ENCODE measurements around the gene DNAAF8. TPM values are rescaled to one million over a fixed set of nuclear protein-coding genes. Genes with fewer than 3 reads are reported as not detected.

Gene DNAAF8
- total and polyA plus RNA-seq, 2 donors (not counting 3 experiments of a cell fraction or from before 2014, with no cell fraction given): 0.58 to 1.0 TPM

GRCh38 chr16:4688674-4689045 lies 45.7 kb upstream of the DNAAF8 start:
- no peak for TF ChIP-seq JUN (IDR thresholded peaks at IDR 0.05; ENCODE audit: borderline replicate concordance, insufficient read depth, insufficient read length, low read depth)
- H3K9me3 ChIP-seq (replicated peaks; ENCODE audit: control insufficient read depth, insufficient read depth, low read length): no peaks in the 10 kb centered on the region
- peaks cover 4% of the 10 kb centered on the region for H3K4me1 ChIP-seq (ENCODE audit: control insufficient read depth, extremely low read depth, insufficient read depth, low read length)
- ChIA-PET POLR2A (no interaction called here), CTCF (no interaction called here)
- no peaks in the 10 kb centered on the region for H3K27me3 ChIP-seq (ENCODE audit: control insufficient read depth in 2 of 2, insufficient read depth in 2 of 2, low read length in 2 of 2)
- no peaks in the 10 kb centered on the region for H3K79me2 ChIP-seq (ENCODE audit: control insufficient read depth, insufficient read depth, low read length)
- no peak overlapping the region for H2AFZ ChIP-seq (ENCODE audit: low read depth, low read length)
- intact Hi-C loops (cut with micrococcal nuclease): no loop called here
- H3K4me3 ChIP-seq (replicated peaks in 1 of 3; ENCODE audit: insufficient read depth in 1 of 3, low read depth in 1 of 3, low read length in 3 of 3): no peak overlapping the region
- peaks cover 4 to 40% of the 10 kb centered on the region in 2 experiments for H3K36me3 ChIP-seq (ENCODE audit: control insufficient read depth in 2 of 2, extremely low read depth in 1 of 2, insufficient read depth in 2 of 2, low read length in 2 of 2)
- H3K9me1 ChIP-seq (replicated peaks; ENCODE audit: control insufficient read depth, extremely low read depth, insufficient read depth, low read length): no peaks in the 10 kb centered on the region
- no peak overlapping the region for H3K9ac ChIP-seq (replicated peaks; ENCODE audit: extremely low read depth, insufficient read depth, low read length)
- no peak overlapping the region for H3K4me2 ChIP-seq (ENCODE audit: insufficient read depth, low read length)
- H4K20me1 ChIP-seq (replicated peaks; ENCODE audit: control insufficient read depth, extremely low read depth, insufficient read depth, low read length): no peaks in the 10 kb centered on the region
- dilution Hi-C loops (cut with MboI; ENCODE audit: extremely low pct_ligation_motif_present, low sequenced_read_pairs): no loop called here
- FAIRE-seq: no peak
- no peak for DNase-seq (ENCODE audit: low read depth, low spot score)
- no peak overlapping the region for H3K27ac ChIP-seq (ENCODE audit: insufficient read depth, low read depth, low read length)
- no TSS peak for BruUV-seq (replicated peaks)

GRCh38 chr16:4689091-4689671 lies 45.2 kb upstream of the DNAAF8 start:
- no peaks in the 10 kb centered on the region for H3K79me2 ChIP-seq (ENCODE audit: control insufficient read depth, insufficient read depth, low read length)
- TF ChIP-seq FOS (IDR thresholded peaks at IDR 0.05; ENCODE audit: borderline replicate concordance, insufficient read depth, low read length) (no peak), POLR2AphosphoS5 (IDR thresholded peaks at IDR 0.05; ENCODE audit: insufficient read depth, low read depth, low read length) (no peak), CTCF (IDR thresholded peaks at IDR 0.05; ENCODE audit: extremely low read depth in 1 of 2, insufficient read depth in 1 of 2, low read depth in 1 of 2, low read length in 2 of 2) (no peak), GATA2 (IDR thresholded peaks at IDR 0.05; ENCODE audit: insufficient read depth, insufficient read length, low read depth, low read length) (no peak), EZH2 (IDR thresholded peaks at IDR 0.05; ENCODE audit: borderline replicate concordance, low read depth, low read length, severe bottlenecking) (no peak), JUN (IDR thresholded peaks at IDR 0.05; ENCODE audit: borderline replicate concordance, insufficient read depth, insufficient read length, low read depth) (no peak)
- CTCF ChIA-PET: no interaction called here
- H3K9me1 ChIP-seq (replicated peaks; ENCODE audit: control insufficient read depth, extremely low read depth, insufficient read depth, low read length): no peaks in the 10 kb centered on the region
- no peaks in the 10 kb centered on the region for H4K20me1 ChIP-seq (replicated peaks; ENCODE audit: control insufficient read depth, extremely low read depth, insufficient read depth, low read length)
- no peak overlapping the region for H3K4me2 ChIP-seq (ENCODE audit: insufficient read depth, low read length)
- H3K27me3 ChIP-seq (ENCODE audit: control insufficient read depth in 2 of 2, insufficient read depth in 2 of 2, low read length in 2 of 2): no peaks in the 10 kb centered on the region
- DNase-seq (ENCODE audit: low read depth, low spot score) (no peak), FAIRE-seq (no peak)
- no peak overlapping the region for H3K27ac ChIP-seq (ENCODE audit: insufficient read depth, low read depth, low read length)
- no peak overlapping the region for H3K4me3 ChIP-seq (replicated peaks in 1 of 3; ENCODE audit: insufficient read depth in 1 of 3, low read depth in 1 of 3, low read length in 3 of 3)
- H3K4me1 ChIP-seq (ENCODE audit: control insufficient read depth, extremely low read depth, insufficient read depth, low read length): peaks cover 4% of the 10 kb centered on the region
- no peaks in the 10 kb centered on the region for H3K9me3 ChIP-seq (replicated peaks; ENCODE audit: control insufficient read depth, insufficient read depth, low read length)
- dilution Hi-C loops (cut with MboI; ENCODE audit: extremely low pct_ligation_motif_present, low sequenced_read_pairs) (no loop called here), intact Hi-C loops (cut with micrococcal nuclease) (no loop called here)
- peaks cover 4 to 37% of the 10 kb centered on the region in 2 experiments for H3K36me3 ChIP-seq (ENCODE audit: control insufficient read depth in 2 of 2, extremely low read depth in 1 of 2, insufficient read depth in 2 of 2, low read length in 2 of 2)
- no peak overlapping the region for H3K9ac ChIP-seq (replicated peaks; ENCODE audit: extremely low read depth, insufficient read depth, low read length)
- no TSS peak for BruUV-seq (replicated peaks)
- POLR2A ChIA-PET: interaction anchor here (0.6 kb wide), 1 partner anchor 396 kb away, joined by 6 read pairs; no protein-coding TSS in a partner anchor
- H2AFZ ChIP-seq (ENCODE audit: low read depth, low read length): no peak overlapping the region

All from endothelial cell of umbilical vein (primary cell).